ENCODE results near the gene DOCK4.

Gene DOCK4

GRCh38 chr7:112105584-112106530 lies 100.3 kb downstream of the DOCK4 start:
- no peak for DNase-seq

- DNase-seq = no peak
These were observed 102.1 kb downstream of the DOCK4 start for GRCh38 chr7:112104120-112104519.

- no peak for DNase-seq
These were observed 103.0 kb downstream of the DOCK4 start for GRCh38 chr7:112103246-112103645.

GRCh38 chr7:112101201-112101846 lies 104.9 kb downstream of the DOCK4 start:
- no peak for DNase-seq

GRCh38 chr7:112097524-112097923 lies 108.7 kb downstream of the DOCK4 start:
- DNase-seq = no peak

GRCh38 chr7:112093409-112093808 lies 112.8 kb downstream of the DOCK4 start:
- DNase-seq = no peak

- DNase-seq = no peak
These were observed 113.3 kb downstream of the DOCK4 start for GRCh38 chr7:112092709-112093395.

- DNase-seq = no peak
These were observed 113.9 kb downstream of the DOCK4 start for GRCh38 chr7:112092306-112092705.

- DNase-seq = no peak
These were observed 114.4 kb downstream of the DOCK4 start for GRCh38 chr7:112091768-112092167.

- no peak for DNase-seq
These were observed 116.6 kb downstream of the DOCK4 start for GRCh38 chr7:112089551-112089950.

GRCh38 chr7:112088484-112089016 lies 117.6 kb downstream of the DOCK4 start:
- no peak for DNase-seq

GRCh38 chr7:112086496-112087254 lies 119.5 kb downstream of the DOCK4 start:
- DNase-seq = no peak

GRCh38 chr7:112084520-112084971 lies 121.7 kb downstream of the DOCK4 start:
- no peak for DNase-seq

GRCh38 chr7:112083776-112084355 lies 122.3 kb downstream of the DOCK4 start:
- no peak for DNase-seq

- DNase-seq = no peak
These were observed 123.9 kb downstream of the DOCK4 start for GRCh38 chr7:112082306-112082705.

- DNase-seq = no peak
These were observed 124.4 kb downstream of the DOCK4 start for GRCh38 chr7:112081778-112082177.

- DNase-seq = peak; percentile 26 to 82
These were observed 125.2 kb downstream of the DOCK4 start for GRCh38 chr7:112080978-112081377.

- peak; percentile 92 to 94 for DNase-seq
These were observed 125.8 kb downstream of the DOCK4 start for GRCh38 chr7:112080441-112080840.

GRCh38 chr7:112079673-112080072 lies 126.5 kb downstream of the DOCK4 start:
- peak in 1 of 2 experiments; percentile 32 for DNase-seq

GRCh38 chr7:112079122-112079521 lies 127.1 kb downstream of the DOCK4 start:
- DNase-seq = no peak

- no peak for DNase-seq
These were observed 129.9 kb downstream of the DOCK4 start for GRCh38 chr7:112076324-112076723.

- DNase-seq = no peak
These were observed 131.7 kb downstream of the DOCK4 start for GRCh38 chr7:112074464-112074863.
